GM13977 (cell line): Measurements from ENCODE around the gene GALNTL6.

Experiments used
- DNase-seq: peaks from one replicate; pipeline ENCODE4 v3.0.0; 2012; ENCODE audit warnings: low spot score
- in situ Hi-C: fragments of 300-500 bp; cut with MboI; formaldehyde crosslinking; loops from one replicate; pipeline ENCODE4 v1.12.0; 2022; ENCODE audit warnings: low sequenced_read_pairs, low pct_unique_long_range_greater_than_20kb, mixed read lengths, inconsistent platforms; ENCODE audit not compliant: unreplicated experiment
- TF ChIP-seq, protein P1 (sequence below): IDR thresholded peaks from 2 replicates; pipeline ENCODE4 v1.5.1; 2012; ENCODE audit warnings: mild to moderate bottlenecking, control low read depth; ENCODE audit not compliant: insufficient read depth; ENCODE audit errors: extremely low read depth, missing control alignments

Gene GALNTL6

DNA sequence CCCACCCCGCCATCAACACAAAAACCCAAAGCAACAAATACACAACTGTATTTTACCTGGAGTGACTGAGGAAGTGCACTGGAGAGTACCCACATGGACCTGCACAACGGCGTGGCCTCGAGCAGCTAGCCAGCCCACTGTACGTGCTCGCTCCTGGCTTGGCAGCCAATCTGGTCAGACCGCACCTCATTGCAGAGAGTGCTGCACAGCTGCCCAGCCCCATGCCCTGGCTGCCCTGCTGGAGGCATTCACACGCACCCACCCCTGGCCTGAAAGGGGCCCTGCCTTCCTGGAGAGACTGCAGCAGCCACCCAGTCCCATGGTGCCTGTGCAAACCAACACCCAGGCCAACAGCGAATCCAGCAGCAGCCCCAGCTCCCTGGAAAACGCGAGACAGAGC lies 116.3 kb downstream of the GALNTL6 start:
- in situ Hi-C loops: no loop called here
- no peak for DNase-seq
- TF ChIP-seq, protein P1, sequence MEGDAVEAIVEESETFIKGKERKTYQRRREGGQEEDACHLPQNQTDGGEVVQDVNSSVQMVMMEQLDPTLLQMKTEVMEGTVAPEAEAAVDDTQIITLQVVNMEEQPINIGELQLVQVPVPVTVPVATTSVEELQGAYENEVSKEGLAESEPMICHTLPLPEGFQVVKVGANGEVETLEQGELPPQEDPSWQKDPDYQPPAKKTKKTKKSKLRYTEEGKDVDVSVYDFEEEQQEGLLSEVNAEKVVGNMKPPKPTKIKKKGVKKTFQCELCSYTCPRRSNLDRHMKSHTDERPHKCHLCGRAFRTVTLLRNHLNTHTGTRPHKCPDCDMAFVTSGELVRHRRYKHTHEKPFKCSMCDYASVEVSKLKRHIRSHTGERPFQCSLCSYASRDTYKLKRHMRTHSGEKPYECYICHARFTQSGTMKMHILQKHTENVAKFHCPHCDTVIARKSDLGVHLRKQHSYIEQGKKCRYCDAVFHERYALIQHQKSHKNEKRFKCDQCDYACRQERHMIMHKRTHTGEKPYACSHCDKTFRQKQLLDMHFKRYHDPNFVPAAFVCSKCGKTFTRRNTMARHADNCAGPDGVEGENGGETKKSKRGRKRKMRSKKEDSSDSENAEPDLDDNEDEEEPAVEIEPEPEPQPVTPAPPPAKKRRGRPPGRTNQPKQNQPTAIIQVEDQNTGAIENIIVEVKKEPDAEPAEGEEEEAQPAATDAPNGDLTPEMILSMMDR: no peak

DNA sequence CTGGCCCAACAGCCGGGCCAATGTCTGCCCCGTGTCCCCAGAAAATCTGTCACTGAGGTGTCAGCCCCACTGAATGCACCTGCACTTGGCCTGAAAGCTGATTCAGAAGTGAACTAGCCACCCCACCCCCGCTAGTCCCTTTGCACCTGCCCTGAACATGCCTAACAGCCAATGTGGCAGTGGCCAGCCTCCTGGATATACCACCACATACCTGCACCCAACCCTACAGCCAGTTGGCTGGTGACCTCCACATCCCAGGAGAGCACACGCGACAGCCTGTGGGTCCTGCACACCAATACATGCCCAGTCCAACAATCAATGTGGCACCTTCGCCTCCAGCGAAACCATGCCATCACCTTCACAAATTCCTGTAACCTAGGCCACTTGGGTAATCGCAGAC lies 116.7 kb downstream of the GALNTL6 start:
- TF ChIP-seq, protein P1: no peak
- in situ Hi-C loops: no loop called here
- DNase-seq: no peak

DNA sequence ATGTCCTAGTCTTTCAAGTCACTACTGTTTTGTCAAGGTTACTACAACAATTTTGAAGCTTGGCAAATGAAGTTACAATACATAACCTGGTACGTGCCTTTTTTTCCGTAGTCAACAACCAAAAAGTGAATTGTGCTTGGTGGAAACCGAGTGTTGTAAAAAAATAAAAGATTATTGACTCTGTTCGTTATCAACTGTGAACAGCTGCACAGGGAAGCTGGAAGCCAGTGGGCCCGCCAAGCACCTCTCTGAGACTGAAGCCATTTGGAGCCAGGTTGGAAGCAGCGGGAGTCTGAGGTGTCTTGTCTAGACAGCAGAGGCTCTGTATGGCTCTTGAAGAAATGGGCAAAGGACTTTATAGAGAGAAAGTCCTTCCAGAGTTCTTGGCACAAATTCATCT lies 119.0 kb downstream of the GALNTL6 start:
- in situ Hi-C loops: no loop called here
- no peak for DNase-seq
- TF ChIP-seq, protein P1: no peak

DNA sequence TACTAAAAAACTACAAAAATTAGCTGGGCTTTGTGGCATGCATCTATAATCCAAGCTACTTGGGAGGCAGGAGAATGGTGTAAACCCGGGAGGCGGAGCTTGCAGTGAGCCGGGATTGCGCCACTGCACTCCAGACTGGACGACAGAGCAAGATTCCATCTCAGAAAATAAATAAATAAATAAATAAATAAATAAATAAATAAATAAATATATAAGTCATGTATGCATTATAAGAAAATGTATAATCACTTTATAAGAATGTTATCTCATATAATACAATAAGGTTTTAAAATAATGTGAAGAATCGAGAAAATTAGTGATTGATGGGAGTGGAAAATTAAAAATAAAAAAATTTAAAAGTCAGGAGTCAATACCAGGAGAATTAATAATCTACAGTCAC lies 127.5 kb downstream of the GALNTL6 start:
- TF ChIP-seq, protein P1: no peak
- DNase-seq: no peak
- in situ Hi-C loops: no loop called here

DNA sequence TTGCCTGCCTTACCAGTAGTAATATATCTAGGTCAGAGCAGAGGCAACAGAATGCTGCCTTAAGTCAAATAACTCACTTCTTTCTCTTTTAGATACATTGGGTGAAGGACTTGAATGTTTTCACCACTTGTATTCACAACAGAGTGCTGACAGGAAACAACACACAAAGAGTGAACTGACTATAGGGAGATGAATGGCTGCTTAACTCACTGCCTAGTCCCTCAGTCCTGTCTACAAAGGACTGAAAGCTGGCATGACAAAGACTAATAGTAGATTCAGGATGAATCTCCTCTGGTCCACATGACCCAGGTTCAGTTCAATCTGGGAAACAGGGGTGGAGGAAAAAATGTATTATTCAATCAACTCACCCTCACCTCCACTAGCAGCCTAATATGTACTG lies 134.2 kb downstream of the GALNTL6 start:
- TF ChIP-seq, protein P1: no peak
- in situ Hi-C loops: no loop called here
- DNase-seq: no peak

DNA sequence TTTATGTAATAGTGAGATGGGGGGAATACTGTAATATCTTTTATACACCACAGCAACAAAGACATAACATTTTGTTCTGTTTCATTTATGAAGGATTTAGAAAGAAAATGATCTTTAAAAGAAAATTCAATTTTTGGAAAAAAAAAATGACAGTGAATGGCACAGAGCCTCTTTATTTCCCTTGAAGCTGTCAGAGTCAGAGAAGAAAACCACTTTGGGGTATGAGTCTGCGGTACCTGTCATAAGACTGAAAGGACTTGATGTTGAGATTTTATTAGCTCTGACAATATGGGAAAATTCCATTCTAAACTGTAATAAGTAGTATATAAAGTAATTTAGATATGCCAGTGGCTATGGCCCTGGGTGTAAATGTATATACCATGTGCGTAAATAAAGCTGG lies 134.8 kb downstream of the GALNTL6 start:
- in situ Hi-C loops: no loop called here
- no peak for DNase-seq
- TF ChIP-seq, protein P1: no peak

DNA sequence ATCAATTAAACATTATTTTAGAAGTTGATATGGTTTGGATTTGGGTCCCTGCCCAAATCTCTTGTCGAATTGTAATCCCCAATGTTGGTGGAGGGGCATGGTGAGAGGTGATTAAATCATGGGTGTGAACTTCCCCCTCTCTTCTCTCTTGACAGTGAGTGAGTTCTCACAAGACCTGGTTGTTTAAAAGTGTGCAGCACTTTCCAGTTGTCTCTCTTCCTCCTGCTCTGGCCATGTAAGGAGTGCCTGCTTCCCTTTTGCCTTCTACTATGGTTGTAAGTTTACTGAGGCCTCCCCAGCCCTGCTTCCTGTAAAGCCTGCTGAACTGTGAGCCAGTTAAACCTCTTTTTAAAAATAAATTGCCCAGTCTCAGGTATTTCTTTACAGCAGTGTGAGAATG lies 141.4 kb downstream of the GALNTL6 start:
- in situ Hi-C loops: no loop called here
- TF ChIP-seq, protein P1: no peak
- no peak for DNase-seq
